GM15510 (cell line): ENCODE measurements around the gene PLGRKT.
A peak's percentile ranks its signal among the peaks of the same experiment; 100 is the strongest.

Experiments used
- POLR2A ChIP-seq: IDR thresholded peaks from 3 replicates; pipeline ENCODE4 v1.6.1; 2011; ENCODE audit warnings: borderline replicate concordance; ENCODE audit not compliant: insufficient read length; ENCODE audit errors: extremely low read depth

Gene PLGRKT

DNA sequence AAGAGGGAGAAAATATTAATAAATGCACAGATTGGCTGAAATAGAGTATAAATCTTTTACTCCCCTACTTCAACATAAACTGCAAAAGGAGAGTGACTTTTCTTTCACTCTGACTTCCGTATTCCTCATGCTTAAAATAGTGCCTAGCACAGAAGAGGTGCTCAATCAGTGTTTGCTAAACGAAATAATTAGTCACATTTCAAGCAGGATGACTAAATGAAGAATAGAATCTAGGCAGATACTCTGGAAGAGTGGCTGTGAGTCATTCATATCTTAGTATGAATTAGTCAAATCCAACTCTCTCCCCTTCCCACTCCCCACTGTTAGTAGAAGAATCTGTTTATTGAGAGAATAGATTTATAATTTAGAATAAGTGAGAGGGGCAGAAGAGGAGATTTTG, 17.5 kb upstream of the PLGRKT start:
- no peak for TF ChIP-seq POLR2A

DNA sequence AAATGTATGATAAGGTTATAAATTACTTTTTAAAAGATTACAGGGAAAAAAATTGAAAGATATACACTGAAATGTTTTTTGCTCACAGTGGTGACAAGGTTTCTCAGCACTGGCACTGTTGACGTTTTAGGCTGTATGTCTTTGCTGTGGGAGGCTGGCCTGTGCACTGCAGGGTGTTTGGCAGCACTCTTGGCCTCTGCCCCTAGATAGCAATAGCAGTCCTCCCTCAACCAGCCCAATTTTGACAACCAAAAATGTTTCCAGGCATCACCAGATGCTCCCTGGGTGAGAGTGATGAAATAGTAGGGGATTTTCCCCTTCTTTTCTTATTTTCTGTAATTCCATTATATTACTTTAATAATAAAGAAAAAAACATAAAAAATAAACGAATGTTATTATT, 15.9 kb upstream of the PLGRKT start:
- TF ChIP-seq POLR2A = peak; percentile 33

DNA sequence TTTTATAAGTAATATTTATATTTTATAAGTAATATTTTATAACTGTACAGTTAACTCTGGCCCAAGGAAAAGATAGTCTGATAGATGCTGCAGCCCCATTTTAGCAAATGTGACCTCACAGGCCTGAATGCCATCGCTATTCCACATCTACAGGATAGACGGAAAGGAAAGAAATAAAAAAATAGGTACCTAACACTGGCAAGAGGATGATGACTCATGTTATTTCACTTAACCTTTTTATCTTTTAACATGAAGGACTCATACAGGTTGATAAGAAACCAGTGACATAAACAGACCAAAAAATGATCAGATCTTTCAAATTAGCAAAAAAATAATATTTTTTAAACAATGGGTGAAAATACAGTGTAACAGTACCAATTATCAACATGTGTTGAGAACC, 15.3 kb upstream of the PLGRKT start:
- TF ChIP-seq POLR2A = no peak

DNA sequence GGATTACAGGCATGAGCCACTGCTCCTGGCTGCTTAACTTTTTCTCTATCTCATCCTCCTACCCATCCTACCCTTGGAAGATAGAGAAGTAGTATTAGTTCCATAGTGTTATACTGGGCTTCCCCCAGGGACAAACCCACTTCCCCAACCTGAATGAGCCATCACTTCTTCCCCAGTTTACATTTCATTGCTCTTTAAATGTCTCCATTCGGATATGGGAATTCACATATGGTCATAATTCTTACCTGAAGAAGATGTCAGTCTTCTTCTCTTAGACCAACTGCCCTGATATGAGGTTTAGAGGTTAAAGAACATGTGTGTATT, 14.5 kb upstream of the PLGRKT start:
- TF ChIP-seq POLR2A = no peak

DNA sequence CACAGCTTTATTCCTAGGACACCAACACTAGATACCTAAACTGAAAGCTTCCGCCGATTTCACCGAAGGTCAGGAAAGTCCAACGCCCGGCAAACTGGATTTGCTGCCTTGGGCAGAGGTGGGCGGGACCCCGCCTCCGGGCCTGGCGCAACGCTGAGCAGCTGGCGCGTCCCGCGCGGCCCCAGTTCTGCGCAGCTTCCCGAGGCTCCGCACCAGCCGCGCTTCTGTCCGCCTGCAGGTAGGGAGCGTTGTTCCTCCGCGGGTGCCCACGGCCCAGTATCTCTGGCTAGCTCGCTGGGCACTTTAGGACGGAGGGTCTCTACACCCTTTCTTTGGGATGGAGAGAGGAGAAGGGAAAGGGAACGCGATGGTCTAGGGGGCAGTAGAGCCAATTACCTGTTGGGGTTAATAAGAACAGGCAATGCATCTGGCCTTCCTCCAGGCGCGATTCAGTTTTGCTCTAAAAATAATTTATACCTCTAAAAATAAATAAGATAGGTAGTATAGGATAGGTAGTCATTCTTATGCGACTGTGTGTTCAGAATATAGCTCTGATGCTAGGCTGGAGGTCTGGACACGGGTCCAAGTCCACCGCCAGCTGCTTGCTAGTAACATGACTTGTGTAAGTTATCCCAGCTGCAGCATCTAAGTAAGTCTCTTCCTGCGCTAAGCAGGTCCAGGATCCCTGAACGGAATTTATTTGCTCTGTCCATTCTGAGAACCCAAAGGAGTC, 12.8 kb upstream of the PLGRKT start, which contains the start of gene CD274:
Gene CD274 (plus strand): TSS at position 184 of the 733 bp plus-strand sequence. CDS start 5,572 bp downstream, outside the sequence.
- TF ChIP-seq POLR2A = peak; percentile 93

DNA sequence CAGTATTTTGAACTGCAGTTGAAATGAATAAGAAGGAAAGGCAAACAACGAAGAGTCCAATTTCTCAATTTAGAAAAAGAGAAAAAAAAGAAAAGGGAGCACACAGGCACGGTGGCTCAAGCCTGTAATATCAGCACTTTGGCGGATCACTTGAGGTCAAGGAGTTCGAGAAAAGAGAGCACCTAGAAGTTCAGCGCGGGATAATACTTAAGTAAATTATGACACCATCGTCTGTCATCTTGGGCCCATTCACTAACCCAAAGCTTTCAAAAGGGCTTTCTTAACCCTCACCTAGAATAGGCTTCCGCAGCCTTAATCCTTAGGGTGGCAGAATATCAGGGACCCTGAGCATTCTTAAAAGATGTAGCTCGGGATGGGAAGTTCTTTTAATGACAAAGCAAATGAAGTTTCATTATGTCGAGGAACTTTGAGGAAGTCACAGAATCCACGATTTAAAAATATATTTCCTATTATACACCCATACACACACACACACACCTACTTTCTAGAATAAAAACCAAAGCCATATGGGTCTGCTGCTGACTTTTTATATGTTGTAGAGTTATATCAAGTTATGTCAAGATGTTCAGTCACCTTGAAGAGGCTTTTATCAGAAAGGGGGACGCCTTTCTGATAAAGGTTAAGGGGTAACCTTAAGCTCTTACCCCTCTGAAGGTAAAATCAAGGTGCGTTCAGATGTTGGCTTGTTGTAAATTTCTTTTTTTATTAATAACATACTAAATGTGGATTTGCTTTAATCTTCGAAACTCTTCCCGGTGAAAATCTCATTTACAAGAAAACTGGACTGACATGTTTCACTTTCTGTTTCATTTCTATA, 12.0 kb upstream of the PLGRKT start:
- no peak for TF ChIP-seq POLR2A

DNA sequence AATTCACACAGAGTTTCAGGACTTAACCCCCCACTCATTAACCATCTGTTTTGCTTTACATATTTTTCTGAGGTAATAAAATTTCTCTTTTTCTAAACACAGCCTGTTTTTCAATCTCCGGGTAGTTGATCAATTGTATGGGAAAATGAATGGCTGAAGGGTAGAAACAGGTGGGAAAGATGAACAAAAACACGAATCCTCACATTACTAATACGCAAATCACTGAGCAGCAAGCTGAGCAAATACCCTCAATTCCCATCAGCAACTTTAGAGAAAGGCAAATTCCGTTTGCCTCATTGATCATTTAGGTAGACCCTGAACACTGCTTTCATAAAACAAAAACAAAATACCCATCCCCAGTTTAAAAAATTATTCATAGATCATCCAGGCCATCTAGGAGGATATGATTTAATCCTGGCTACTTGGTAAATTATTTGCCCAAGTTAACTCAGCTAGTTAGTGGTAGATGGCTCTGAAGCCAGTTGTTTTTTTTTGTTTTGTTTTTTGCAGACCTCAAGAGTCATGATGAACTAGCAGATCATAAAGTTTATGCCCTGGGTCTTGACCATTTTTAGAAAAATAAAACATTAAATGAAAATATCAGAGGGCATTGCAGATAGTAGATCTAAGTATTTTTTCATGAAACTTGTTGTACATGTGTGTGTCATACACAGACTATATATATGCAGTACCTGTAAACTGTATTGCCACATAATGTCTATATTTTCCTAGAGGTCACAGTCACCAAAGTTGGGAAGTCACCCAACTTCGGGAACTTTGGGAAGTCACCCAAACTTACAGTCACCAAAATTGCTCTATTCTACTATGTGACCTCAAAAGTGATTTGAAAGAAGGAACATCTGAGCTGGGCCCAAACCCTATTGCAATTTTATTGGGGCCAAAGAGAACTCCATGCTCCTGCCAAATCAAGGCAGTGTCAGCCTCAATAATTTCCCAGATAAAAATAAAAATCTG, 11.0 kb upstream of the PLGRKT start:
- no peak for TF ChIP-seq POLR2A

DNA sequence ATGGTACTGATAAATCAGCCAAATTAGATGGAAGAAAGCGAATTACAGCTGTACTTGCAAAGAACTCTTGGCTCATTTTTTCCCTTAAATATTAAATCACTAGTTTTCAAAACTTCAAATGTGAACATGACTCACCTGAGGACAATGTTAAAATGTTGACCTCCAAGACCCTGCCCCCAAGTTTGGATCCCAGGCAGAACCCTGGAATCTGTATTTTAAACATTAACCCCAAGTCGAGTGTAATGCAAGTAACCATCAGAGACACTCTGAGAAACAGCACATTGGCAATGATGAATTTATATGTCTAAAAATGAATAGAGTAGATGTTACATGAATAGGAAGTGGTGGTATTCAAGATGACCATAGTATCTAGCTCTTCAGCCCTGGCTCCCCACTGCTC, 10.3 kb upstream of the PLGRKT start:
- no peak for TF ChIP-seq POLR2A

DNA sequence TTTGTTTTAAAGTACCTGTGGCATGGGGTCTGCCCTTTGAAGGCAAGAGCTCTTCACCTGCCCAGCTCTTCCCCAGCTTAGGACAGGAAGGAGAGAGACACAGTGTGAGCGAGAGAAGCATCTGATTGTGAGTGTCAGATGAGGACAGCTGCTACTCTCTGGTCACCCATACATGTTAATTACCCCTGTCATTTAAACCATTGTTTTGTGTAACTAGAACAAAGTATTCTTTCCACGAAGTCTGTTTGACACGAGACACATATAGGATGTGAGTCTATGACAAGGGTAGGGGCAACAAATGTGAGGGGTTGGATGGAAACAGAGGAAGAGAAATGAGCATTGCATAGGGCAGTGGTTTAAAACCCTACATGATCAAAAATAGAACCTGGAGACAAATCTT, 9.6 kb upstream of the PLGRKT start:
- TF ChIP-seq POLR2A = no peak

DNA sequence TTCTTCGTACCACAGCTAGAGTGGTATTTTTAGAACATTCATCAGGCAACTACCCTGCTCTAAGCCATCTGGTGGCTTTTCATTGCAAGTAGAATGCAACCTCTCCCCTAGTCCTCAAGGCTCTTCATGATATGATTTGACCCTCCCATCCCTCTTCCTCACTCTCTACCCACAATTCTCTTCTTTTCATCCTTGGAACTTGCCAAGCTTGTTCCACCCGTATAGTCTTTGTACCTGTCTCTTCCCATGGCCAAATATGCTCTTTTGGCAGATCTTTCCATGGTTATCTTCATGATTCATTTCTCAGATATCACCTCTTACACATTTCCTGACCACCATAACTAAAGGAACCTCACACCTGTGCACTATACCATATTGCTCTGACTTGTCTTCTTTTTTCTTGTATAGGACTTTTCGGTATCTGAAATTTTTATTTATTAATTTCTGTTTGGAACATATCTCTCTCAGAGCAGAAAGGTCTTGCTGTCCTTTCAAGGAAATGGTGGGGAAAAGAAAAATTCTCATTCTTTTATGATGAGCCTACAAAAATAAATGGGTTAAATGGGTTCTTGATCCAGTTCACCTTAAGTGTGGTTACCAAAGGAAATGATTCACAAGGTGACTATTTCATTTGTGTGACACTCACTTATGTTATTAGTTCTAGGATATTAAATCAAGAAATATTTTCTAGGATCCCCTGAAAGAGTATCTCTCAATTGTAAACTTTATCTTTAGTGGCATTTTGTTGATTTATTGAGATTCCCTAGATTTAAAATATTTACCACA, 8.9 kb upstream of the PLGRKT start:
- TF ChIP-seq POLR2A = no peak

DNA sequence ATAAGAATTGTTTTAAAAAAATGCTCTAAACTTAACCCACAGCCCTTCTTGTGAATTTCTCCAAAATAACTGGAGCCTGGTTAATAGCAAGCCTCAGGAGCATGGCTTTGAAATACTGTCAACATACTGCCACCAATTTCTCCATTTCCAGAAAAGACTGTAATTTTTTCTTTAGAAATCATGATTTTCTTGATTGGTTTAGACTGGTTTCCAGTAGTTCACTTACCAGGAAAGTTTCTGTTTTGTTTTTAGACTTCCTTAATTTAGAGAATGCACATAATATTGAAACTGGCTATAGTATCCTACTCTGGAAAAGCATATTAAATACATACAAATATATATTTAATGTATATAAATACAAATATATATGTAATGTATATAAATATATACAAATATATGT, 8.2 kb upstream of the PLGRKT start:
- no peak for TF ChIP-seq POLR2A

DNA sequence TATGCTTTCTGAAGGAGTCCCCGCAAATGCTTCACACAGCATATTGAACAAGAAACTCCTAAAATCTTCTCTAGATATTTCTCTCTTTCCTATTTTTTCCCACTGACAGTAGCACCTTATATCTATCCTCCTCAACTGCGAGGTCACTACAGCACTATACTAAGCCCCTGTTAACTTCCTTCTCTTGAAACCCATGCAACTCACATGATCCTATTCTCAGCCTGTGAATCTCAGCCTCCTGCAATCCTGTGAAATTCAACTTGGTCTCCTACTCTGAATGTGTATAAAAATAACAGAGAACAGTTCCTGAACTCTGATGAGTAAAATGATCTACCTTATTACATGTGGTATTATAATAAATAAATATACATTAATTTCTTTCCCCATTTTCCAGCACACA, 6.1 kb upstream of the PLGRKT start:
- TF ChIP-seq POLR2A = no peak

DNA sequence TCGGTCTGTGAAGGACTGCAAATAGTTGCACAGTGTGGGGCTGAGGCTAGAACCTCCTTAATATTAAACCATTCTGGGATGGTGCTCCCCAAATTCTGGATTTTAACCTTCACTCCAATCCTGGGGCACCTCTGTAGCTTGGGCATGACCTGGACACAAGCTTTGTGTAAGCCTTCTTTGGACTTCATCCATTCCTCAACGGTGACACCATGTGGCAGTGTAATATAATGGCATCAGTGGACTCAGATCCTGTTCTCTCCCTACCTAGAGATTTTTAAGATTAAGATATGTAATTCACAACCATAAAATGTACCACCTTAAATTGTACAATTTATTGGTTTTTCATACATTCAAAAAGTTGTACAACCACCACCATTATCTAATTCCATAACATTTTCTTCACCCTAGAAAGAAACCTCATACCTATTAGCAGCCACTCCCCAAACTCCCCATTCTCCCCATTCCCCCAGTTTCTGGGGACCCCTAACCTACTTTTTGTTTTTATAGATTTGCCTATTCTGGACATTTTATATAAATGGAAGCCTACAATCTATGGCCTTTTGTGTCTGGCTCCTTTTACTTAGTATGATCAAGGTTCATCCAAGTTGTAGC, 4.8 kb upstream of the PLGRKT start:
- no peak for TF ChIP-seq POLR2A

DNA sequence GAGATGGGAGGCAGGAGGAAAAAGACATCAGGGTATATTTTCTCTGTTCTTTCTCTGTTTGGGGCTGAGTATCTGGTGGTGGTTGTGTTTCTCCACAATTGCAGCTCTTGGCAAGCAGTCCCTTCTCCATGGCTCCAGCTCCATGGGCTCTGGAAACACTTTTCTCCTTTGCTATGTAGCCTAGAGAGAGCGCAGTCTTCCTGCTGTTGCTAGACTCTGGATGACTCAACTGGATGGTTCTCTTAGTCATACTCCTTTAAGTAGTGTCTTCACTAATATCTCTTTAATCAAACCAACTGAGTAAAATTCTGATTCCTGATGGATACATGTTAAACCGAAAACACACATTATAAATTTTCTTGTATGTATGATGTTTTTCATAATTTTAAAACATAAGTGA, 3.3 kb upstream of the PLGRKT start:
- TF ChIP-seq POLR2A = no peak
